HCT116 (cell line): ENCODE data around the gene SENP6. TPM values are rescaled to one million over a fixed set of nuclear protein-coding genes. Genes with fewer than 3 reads are reported as not detected.

ENCODE experiments used
- ATAC-seq: fragments of 200-7000 bp; cut with Tn5 transposase; 2 replicates; pipeline ENCODE4 v1.9.1; 2020; ENCODE audit warnings: mild to moderate bottlenecking, moderate library complexity
- BruUV-seq: library from RNA; stranded (reverse); fragments of 400-500 nt; replicated peaks from 2 replicates; lab custom pipeline; 2021; lab: Mats Ljungman, UMichigan
- CTCF ChIA-PET: fragments of 300-600 bp; sonication (Branson Sonifier 250); formaldehyde crosslinking; loops from one replicate; lab custom pipeline; 2021; ENCODE audit warnings: antibody characterized with exemption; lab: Charles Lee
- POLR2A ChIA-PET: fragments of 300-600, 350-600 bp; sonication (Branson Sonifier 250); formaldehyde crosslinking; loops from one replicate; lab custom pipeline; 2021; ENCODE audit warnings: antibody characterized with exemption; lab: Charles Lee
- RAD21 ChIA-PET, 2 experiments: fragments of 300-600 bp; sonication (Branson Sonifier 250); formaldehyde crosslinking; loops; one replicate each; lab custom pipeline; 2023; ENCODE audit warnings: low total read pairs in 2 of 2; ENCODE audit not compliant: uncharacterized antibody in 2 of 2, unreplicated experiment in 2 of 2, low non-redundant PET in 1 of 2; lab: Charles Lee
- DNase-seq: peaks from one replicate; pipeline ENCODE4 v3.0.0-alpha.2; 2010; ENCODE audit warnings: low read depth, low spot score
- H2AFZ ChIP-seq: fragments of 200-600 bp; shearing (Covaris generic), sonication (generic); 2 replicates; pipeline ENCODE4 v1.6.1; 2017; ENCODE audit warnings: low read depth, mixed run types, mixed read lengths, antibody characterized with exemption, low read length; ENCODE audit not compliant: poor library complexity, severe bottlenecking
- H3K27ac ChIP-seq: 2 replicates; pipeline ENCODE4 v1.5.1; 2012; ENCODE audit warnings: low read depth, low read length
- H3K27me3 ChIP-seq: fragments of 200-600 bp; sonication (generic); 2 replicates; pipeline ENCODE4 v1.6.1; 2016; ENCODE audit warnings: mixed run types, low read length, mixed read lengths; ENCODE audit not compliant: insufficient read depth
- H3K36me3 ChIP-seq, 2 experiments: fragments of 200-500 bp in 1 of 2; fragments of 200-600 bp in 1 of 2; sonication (Bioruptor generic) in 1 of 2; sonication (generic) in 1 of 2; 2 replicates each; pipeline versions ENCODE4 v1.5.1 to v1.6.1; 2014 to 2016; ENCODE audit warnings: low read length in 2 of 2, inconsistent platforms in 1 of 2, mixed read lengths in 1 of 2, mixed run types in 1 of 2; ENCODE audit not compliant: insufficient read depth in 2 of 2, control insufficient read depth in 1 of 2
- H3K4me1 ChIP-seq, 2 experiments: fragments of 200-600 bp in 1 of 2; sonication (generic) in 1 of 2; 2 replicates each; pipeline versions ENCODE4 v1.5.1 to v1.6.1; 2012 to 2017; ENCODE audit warnings: low read length in 2 of 2, inconsistent platforms in 1 of 2, mild to moderate bottlenecking in 1 of 2, mixed read lengths in 1 of 2, mixed run types in 1 of 2, moderate library complexity in 1 of 2; ENCODE audit not compliant: insufficient read depth in 2 of 2, control insufficient read depth in 1 of 2
- H3K4me2 ChIP-seq: fragments of 200-600 bp; sonication (generic); 2 replicates; pipeline ENCODE4 v1.6.1; 2017; ENCODE audit warnings: mixed run types, low read length, mixed read lengths
- H3K4me3 ChIP-seq, 2 experiments: fragments of 200-600 bp in 1 of 2; sonication (generic) in 1 of 2; replicated peaks in 1 of 2; 2 replicates each; pipeline ENCODE4 v1.5.1; 2011 to 2016; ENCODE audit warnings: low read length in 2 of 2, control low read depth in 1 of 2, low read depth in 1 of 2, mild to moderate bottlenecking in 1 of 2, mixed read lengths in 1 of 2, mixed run types in 1 of 2
- H3K79me2 ChIP-seq: fragments of 200-600 bp; sonication (generic); 2 replicates; pipeline ENCODE4 v1.6.1; 2017; ENCODE audit warnings: mild to moderate bottlenecking, mixed run types, low read length, moderate library complexity, mixed read lengths; ENCODE audit not compliant: insufficient read depth
- H3K9ac ChIP-seq: fragments of 200-600 bp; sonication (generic); 2 replicates; pipeline ENCODE4 v1.6.1; 2016; ENCODE audit warnings: low read length, mixed read lengths
- H3K9me2 ChIP-seq: fragments of 200-600 bp; sonication (generic), shearing (Covaris generic); 2 replicates; pipeline ENCODE4 v1.6.1; 2017; ENCODE audit warnings: mixed run types, mild to moderate bottlenecking, moderate library complexity; ENCODE audit not compliant: insufficient read depth
- H3K9me3 ChIP-seq, 2 experiments: fragments of 200-500 bp in 1 of 2; fragments of 200-600 bp in 1 of 2; sonication (Bioruptor generic) in 1 of 2; sonication (generic) in 1 of 2; 2 replicates each; pipeline ENCODE4 v1.6.1; 2014 to 2017; ENCODE audit warnings: low read length in 2 of 2, mixed read lengths in 2 of 2, inconsistent platforms in 1 of 2, low read depth in 1 of 2, mild to moderate bottlenecking in 1 of 2, mixed run types in 1 of 2, moderate library complexity in 1 of 2; ENCODE audit not compliant: control insufficient read depth in 1 of 2, insufficient read depth in 1 of 2
- H4K20me1 ChIP-seq: fragments of 200-600 bp; sonication (generic), shearing (Covaris generic); 2 replicates; pipeline ENCODE4 v1.6.1; 2017; ENCODE audit warnings: mixed run types, mild to moderate bottlenecking, moderate library complexity; ENCODE audit not compliant: insufficient read depth
- CBX3 ChIP-seq: IDR thresholded peaks from 2 replicates; pipeline ENCODE4 v1.6.1; 2012; ENCODE audit warnings: low read depth
- CEBPB ChIP-seq: IDR thresholded peaks from 2 replicates; pipeline ENCODE4 v1.6.1; 2012; ENCODE audit warnings: low read depth
- EGR1 ChIP-seq: IDR thresholded peaks from 2 replicates; pipeline ENCODE4 v1.6.1; 2012; ENCODE audit warnings: low read depth
- ELF1 ChIP-seq: IDR thresholded peaks from 2 replicates; pipeline ENCODE4 v1.6.1; 2012; ENCODE audit warnings: low read depth, borderline replicate concordance
- EZH2 ChIP-seq: fragments of 200-600 bp; sonication (generic); IDR thresholded peaks from 2 replicates; pipeline ENCODE4 v1.6.1; 2017; ENCODE audit warnings: antibody characterized with exemption, mixed run types
- FOSL1 ChIP-seq: IDR thresholded peaks from 2 replicates; pipeline ENCODE4 v1.6.1; 2012; ENCODE audit warnings: low read depth
- JUND ChIP-seq: IDR thresholded peaks from 2 replicates; pipeline ENCODE4 v1.6.1; 2012
- POLR2A ChIP-seq: IDR thresholded peaks from 2 replicates; pipeline ENCODE4 v1.7.0; 2011; ENCODE audit warnings: borderline replicate concordance; ENCODE audit not compliant: insufficient read depth, insufficient read length; ENCODE audit errors: extremely low read depth
- POLR2AphosphoS5 ChIP-seq: IDR thresholded peaks from 2 replicates; pipeline ENCODE4 v1.6.1; 2011; ENCODE audit warnings: mild to moderate bottlenecking, low read depth, low read length, moderate library complexity
- RAD21 ChIP-seq: IDR thresholded peaks from 2 replicates; pipeline ENCODE4 v1.6.1; 2012; ENCODE audit warnings: low read depth, mild to moderate bottlenecking
- SIN3A ChIP-seq: IDR thresholded peaks from 2 replicates; pipeline ENCODE4 v1.6.1; 2012; ENCODE audit warnings: low read depth
- TCF7L2 ChIP-seq: IDR thresholded peaks from 2 replicates; pipeline ENCODE4 v1.7.0; 2011; ENCODE audit warnings: borderline replicate concordance, inconsistent platforms; ENCODE audit not compliant: insufficient read depth, insufficient read length; ENCODE audit errors: extremely low read depth
- YY1 ChIP-seq: IDR thresholded peaks from 2 replicates; pipeline ENCODE4 v1.6.1; 2011; ENCODE audit warnings: low read length, low read depth, moderate library complexity, mild to moderate bottlenecking; ENCODE audit not compliant: insufficient replicate concordance; ENCODE audit errors: extremely low read depth
- ZFX ChIP-seq: fragments of 450-650 bp; IDR thresholded peaks from 2 replicates; pipeline ENCODE4 v1.6.1; 2017
- ZNF274 ChIP-seq: fragments of 200-500 bp; sonication (Bioruptor generic); IDR thresholded peaks from 2 replicates; pipeline ENCODE4 v1.6.1; 2014; ENCODE audit warnings: mild to moderate bottlenecking, low read depth, low read length, inconsistent platforms
- intact Hi-C: fragments of 100-400 bp; cut with micrococcal nuclease; formaldehyde crosslinking; loops from 2 replicates; pipeline ENCODE4 v1.10.0; 2022
- total RNA-seq: library from RNA; stranded (reverse); gene quantifications from one replicate; pipeline ENCODE4 v1.2.1, GENCODE V29; 2021; ENCODE audit not compliant: unreplicated experiment
- TF ChIP-seq, protein P1 (sequence below): IDR thresholded peaks from 2 replicates; pipeline ENCODE4 v1.6.1; 2012; ENCODE audit warnings: low read depth
- TF ChIP-seq, protein P2 (sequence below): IDR thresholded peaks from 2 replicates; pipeline ENCODE4 v1.6.1; 2011; ENCODE audit warnings: mild to moderate bottlenecking, low read length, moderate library complexity; ENCODE audit not compliant: insufficient replicate concordance; ENCODE audit errors: extremely low read depth

SENP6 gene
- total RNA-seq, 1 experiment from 2014 or later: 78.1 TPM

DNA sequence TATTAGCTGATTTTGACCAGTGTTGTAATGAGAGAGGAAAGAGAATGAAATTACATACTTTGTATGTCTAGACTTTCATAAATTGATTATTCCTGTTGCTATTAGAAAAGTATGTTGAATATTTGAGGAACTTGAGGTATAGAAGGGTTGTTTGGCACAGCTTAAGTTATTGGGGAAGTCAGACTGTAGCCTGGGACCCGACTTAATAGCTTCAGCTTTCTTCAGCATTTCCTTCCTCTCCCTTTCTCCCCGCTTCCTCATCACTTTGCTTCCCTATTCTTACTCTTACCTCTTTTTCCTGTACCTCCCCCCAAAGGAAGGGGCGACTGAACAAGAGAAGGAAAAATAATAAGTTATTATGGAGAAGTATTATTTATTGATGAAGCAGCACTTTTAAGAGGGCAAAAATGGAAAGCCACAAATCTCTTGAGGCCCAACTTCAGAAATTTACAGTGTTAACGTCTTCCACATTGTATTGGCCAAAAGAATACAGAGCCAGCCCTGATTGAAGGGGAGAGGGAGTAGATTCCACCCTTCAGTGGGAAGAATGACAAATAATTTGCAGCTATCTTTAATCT lies 7.4 kb downstream of the SENP6 start:
- Histone ChIP-seq H3K9me3 (no peaks in the 10 kb centered on the region), H3K27me3 (no peaks in the 10 kb centered on the region), H3K27ac (no peak overlapping the region), H3K4me3 (no peak overlapping the region), H2AFZ (no peak overlapping the region), H3K9me2 (no peaks in the 10 kb centered on the region), H4K20me1 (peaks cover 18% of the 10 kb centered on the region; the same call in 1 of the 2 replicates), H3K79me2 (peaks cover 100% of the 10 kb centered on the region), H3K36me3 (no peaks in the 10 kb centered on the region), H3K9ac (no peak overlapping the region), H3K4me2 (peak overlapping the region; percentile 27), H3K4me1 (peaks cover 14 to 29% of the 10 kb centered on the region in 2 experiments)
- no peak for TF ChIP-seq RAD21
- no peak for TF ChIP-seq ZNF274
- TF ChIP-seq SIN3A: no peak
- TF ChIP-seq, protein P1, sequence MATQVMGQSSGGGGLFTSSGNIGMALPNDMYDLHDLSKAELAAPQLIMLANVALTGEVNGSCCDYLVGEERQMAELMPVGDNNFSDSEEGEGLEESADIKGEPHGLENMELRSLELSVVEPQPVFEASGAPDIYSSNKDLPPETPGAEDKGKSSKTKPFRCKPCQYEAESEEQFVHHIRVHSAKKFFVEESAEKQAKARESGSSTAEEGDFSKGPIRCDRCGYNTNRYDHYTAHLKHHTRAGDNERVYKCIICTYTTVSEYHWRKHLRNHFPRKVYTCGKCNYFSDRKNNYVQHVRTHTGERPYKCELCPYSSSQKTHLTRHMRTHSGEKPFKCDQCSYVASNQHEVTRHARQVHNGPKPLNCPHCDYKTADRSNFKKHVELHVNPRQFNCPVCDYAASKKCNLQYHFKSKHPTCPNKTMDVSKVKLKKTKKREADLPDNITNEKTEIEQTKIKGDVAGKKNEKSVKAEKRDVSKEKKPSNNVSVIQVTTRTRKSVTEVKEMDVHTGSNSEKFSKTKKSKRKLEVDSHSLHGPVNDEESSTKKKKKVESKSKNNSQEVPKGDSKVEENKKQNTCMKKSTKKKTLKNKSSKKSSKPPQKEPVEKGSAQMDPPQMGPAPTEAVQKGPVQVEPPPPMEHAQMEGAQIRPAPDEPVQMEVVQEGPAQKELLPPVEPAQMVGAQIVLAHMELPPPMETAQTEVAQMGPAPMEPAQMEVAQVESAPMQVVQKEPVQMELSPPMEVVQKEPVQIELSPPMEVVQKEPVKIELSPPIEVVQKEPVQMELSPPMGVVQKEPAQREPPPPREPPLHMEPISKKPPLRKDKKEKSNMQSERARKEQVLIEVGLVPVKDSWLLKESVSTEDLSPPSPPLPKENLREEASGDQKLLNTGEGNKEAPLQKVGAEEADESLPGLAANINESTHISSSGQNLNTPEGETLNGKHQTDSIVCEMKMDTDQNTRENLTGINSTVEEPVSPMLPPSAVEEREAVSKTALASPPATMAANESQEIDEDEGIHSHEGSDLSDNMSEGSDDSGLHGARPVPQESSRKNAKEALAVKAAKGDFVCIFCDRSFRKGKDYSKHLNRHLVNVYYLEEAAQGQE: no peak
- TF ChIP-seq POLR2AphosphoS5: no peak
- TF ChIP-seq ZFX: no peak
- TF ChIP-seq, protein P2, sequence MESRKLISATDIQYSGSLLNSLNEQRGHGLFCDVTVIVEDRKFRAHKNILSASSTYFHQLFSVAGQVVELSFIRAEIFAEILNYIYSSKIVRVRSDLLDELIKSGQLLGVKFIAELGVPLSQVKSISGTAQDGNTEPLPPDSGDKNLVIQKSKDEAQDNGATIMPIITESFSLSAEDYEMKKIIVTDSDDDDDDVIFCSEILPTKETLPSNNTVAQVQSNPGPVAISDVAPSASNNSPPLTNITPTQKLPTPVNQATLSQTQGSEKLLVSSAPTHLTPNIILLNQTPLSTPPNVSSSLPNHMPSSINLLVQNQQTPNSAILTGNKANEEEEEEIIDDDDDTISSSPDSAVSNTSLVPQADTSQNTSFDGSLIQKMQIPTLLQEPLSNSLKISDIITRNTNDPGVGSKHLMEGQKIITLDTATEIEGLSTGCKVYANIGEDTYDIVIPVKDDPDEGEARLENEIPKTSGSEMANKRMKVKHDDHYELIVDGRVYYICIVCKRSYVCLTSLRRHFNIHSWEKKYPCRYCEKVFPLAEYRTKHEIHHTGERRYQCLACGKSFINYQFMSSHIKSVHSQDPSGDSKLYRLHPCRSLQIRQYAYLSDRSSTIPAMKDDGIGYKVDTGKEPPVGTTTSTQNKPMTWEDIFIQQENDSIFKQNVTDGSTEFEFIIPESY: no peak
- TF ChIP-seq CBX3: no peak
- no peak for TF ChIP-seq TCF7L2
- no peak for TF ChIP-seq CEBPB
- TF ChIP-seq JUND: no peak
- TF ChIP-seq YY1: no peak
- TF ChIP-seq ELF1: no peak
- no peak for TF ChIP-seq FOSL1
- no peak for TF ChIP-seq EGR1
- TF ChIP-seq POLR2A: no peak
- TF ChIP-seq EZH2: no peak
- intact Hi-C loops: no loop called here
- ChIA-PET POLR2A (no interaction called here), CTCF (no interaction called here), RAD21 (no interaction called here)
- no TSS peak for BruUV-seq
- ATAC-seq (no peak), DNase-seq (no peak)
